HL-60/S4 treated with retinoic acid at 250 ng/mL for 4 days and 3 days (cell line): ENCODE measurements around the gene CORO7.

Experiments used
- in situ Hi-C: fragments of 300-500 bp; cut with MboI; formaldehyde crosslinking; loops from 2 replicates; pipeline ENCODE4 v1.7.0; 2022; ENCODE audit warnings: low sequenced_read_pairs

CORO7 gene

GRCh38 chr16:4416200-4417032, at the start of gene CORO7:
Gene CORO7 (minus strand): TSS chr16:4416596. CDS start chr16:4416518, 78 bp downstream.
- in situ Hi-C loops = no loop called here

DNA sequence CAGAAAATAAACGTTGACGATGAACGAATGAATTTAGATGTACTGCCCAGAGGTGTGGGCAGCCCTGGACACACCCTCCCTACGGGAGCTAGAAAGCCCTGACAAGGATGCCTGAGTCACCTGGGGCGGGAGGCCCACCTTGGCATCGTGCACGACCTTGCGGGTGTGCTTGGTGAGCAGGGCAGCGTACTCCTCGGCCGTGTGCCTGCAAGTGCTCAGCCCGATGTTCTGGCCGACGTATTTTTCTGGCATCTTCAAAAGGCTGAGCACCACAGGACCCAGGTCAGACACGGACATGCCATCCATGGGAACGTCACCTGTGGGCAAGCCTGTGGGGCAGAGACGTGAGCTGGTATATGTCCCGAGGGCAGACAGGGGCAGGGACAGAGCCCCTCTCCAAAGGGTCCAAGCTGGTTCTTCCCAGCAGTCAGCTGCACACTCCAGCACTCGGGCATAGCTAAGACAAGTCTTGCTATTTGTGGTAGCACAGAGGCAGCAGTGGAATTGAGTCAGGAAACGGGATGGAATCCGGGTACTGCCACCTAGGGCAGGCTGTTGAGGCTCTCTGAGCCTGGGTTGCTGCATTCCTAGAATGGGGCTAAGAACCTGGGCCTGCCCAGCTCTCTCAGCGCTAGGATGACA, 47.2 kb upstream of the CORO7 start:
- in situ Hi-C loops = no loop called here

GRCh38 chr16:4461250-4462085, 45.1 kb upstream of the CORO7 start:
- in situ Hi-C loops = no loop called here

GRCh38 chr16:4460936-4461249, 44.5 kb upstream of the CORO7 start:
- in situ Hi-C loops = no loop called here

DNA sequence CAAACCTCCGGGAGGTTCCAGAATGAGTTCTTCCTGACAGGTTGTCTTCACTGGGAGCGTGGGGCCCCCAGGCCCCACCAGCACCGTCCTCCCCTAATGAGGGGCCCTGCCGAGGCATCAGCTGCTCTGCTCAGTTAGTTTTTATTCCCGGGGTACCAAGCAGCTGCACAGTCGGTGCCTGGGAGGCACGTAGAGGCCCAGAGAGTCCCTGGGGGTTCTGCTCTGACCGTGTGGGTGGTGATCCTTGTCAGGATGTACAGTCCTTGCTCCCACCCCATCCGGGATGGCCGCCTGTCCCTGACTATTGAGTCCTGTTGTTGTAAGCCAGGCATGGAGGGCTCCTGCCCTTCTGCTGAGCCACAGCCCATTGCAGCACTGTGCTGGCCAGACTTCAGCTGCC, 39.6 kb upstream of the CORO7 start:
- in situ Hi-C loops = no loop called here

- in situ Hi-C loops = no loop called here
These were observed 38.7 kb upstream of the CORO7 start for GRCh38 chr16:4455081-4455480.

DNA sequence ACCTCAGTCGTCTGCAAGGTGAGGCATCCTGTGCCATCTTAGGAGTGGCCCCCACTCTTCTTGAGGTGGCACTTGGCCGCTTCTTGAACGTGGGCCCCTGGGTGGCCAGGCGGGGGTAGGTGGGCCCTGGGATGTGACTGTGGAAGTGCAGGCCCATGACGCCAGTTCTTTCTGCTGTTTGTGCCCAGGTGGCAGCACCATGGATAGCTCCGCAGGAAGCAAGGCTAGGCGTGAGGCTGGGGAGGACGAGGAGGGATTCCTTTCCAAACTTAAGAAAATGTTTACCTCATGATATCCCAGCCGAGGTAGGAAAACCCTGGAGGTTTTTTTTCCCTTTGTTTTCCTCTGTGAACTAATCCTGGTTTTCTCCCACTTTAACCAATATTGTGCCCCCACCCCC, 38.2 kb upstream of the CORO7 start:
- in situ Hi-C loops = no loop called here

- in situ Hi-C loops = no loop called here
These were observed 36.3 kb upstream of the CORO7 start for GRCh38 chr16:4452674-4453073.

DNA sequence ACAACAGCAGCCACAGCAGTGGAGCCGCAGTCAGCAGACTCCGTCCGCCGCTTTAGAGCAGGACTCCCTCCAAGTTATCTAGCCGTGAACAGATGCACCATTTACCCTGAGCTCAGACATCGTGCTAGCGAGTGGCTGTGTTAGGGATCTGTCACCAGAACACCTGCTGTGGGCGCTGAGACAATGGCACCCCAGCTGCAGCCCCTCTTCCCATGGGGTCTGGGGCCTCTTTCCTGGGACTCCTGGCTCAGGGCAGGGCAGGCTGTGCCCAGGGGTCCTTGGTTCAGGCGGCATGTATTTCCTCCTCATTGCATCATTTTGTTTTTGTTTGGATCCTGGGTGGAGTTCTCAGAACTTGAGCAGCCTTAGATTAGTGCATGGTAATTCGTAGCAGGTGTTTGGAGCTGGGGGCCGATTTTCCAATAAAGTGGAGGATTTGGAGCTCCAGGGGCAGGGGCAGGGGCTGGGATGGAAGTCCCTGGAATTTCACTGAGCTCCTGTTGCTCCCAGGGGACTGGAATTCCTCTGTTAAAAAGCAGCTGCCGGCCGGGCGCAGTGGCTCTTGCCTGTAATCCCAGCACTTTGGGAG, 34.6 kb upstream of the CORO7 start:
- in situ Hi-C loops = no loop called here

DNA sequence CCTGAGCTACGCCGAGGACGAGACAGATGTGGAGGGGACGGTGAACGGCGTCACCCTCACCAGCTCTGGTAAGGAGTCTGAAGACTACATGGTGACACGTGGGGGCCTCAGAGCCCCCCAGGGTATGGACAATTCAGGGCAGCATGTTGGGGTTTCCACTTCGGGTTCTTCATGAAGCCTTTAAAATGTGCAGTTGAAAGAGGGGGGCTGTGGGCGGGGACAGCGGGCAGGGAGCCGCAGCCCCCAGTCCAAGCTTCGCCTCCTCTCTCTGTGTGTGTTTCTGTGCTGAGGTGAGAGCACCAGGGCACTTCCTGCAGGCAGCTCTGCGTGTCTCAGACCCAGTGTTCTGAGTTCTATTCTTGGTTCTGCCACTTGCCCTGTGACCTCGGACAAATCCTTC, 34.0 kb upstream of the CORO7 start:
- in situ Hi-C loops = no loop called here

- in situ Hi-C loops = no loop called here
These were observed 27.6 kb upstream of the CORO7 start for GRCh38 chr16:4443986-4444385.

- in situ Hi-C loops = no loop called here
These were observed 26.9 kb upstream of the CORO7 start for GRCh38 chr16:4443271-4443670.

GRCh38 chr16:4442371-4442770, 26.0 kb upstream of the CORO7 start:
- in situ Hi-C loops = no loop called here

DNA sequence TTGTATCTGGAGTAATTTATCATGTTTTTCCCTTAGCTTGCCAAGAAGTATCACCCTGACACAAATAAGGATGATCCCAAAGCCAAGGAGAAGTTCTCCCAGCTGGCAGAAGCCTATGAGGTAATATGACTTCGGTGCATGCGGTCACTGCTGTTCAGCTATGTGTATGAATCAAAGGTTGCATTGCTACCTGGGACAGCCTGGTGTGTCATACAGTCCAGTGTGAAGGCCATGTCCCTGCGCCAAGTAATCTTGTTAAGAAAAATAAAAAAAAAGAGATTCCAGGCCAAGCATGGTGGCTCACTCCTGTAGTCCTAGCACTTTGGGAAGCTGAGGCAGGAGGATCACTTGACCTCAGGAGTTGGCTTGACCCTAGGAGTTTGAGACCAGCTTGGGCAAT, 21.0 kb upstream of the CORO7 start:
- in situ Hi-C loops = no loop called here

- in situ Hi-C loops = no loop called here
These were observed 19.1 kb upstream of the CORO7 start for GRCh38 chr16:4435337-4436067.

- in situ Hi-C loops = no loop called here
These were observed 17.8 kb upstream of the CORO7 start for GRCh38 chr16:4433914-4434787.

DNA sequence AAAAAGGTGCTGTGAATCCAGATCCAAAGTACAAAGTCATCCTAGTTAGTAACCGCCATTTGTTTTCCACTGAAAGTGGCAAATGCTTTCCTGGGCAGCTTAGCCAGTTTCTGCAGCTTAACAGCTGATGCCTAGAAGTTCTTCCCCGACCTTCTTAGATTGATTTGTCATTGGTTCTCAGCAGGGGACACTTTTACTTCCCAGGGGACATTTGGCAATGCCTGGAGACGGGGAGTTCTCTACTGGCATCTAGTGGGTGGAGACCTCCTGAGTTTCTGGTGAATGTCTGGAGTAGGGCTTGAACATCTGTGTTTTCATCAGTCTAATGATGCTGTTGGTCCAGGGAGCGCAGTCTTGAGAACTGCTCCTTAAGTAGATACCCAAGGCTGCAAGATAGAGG, 16.8 kb upstream of the CORO7 start:
- in situ Hi-C loops = no loop called here

- in situ Hi-C loops = no loop called here
These were observed 14.6 kb upstream of the CORO7 start for GRCh38 chr16:4431023-4431422.

- in situ Hi-C loops = no loop called here
These were observed 12.1 kb upstream of the CORO7 start for GRCh38 chr16:4428500-4428899.
